Adrenal gland (tissue), 12 donors: Measurements from ENCODE around the gene ANKS1A. TPM values are rescaled to one million over a fixed set of nuclear protein-coding genes. Genes with fewer than 3 reads are reported as not detected.
"Not testable (repeated sequence)": the region's sequence is repeated elsewhere in the genome, so short reads cannot be mapped to it uniquely, and the experiment has no call there.

Experiments used
- DNase-seq, 7 donors: peaks; one replicate each; pipeline ENCODE4 v3.0.0-alpha.2; 2019 to 2020
- H3K27ac ChIP-seq, 5 donors: fragments of 200-600 bp; sonication (generic) in 4 of 5; 1 replicate in 3 of 5; 2 replicates in 2 of 5; pipeline versions ENCODE4 v1.5.1 to v1.8.0; 2016 to 2020; ENCODE audit warnings: mild to moderate bottlenecking in 1 of 5
- H3K27me3 ChIP-seq: fragments of 200-600 bp; 2 replicates; pipeline ENCODE4 v1.8.0; 2021
- H3K36me3 ChIP-seq, 2 donors: fragments of 200-600 bp; replicated peaks in 1 of 2; 1 replicate in 1 of 2; 2 replicates in 1 of 2; pipeline versions ENCODE4 v1.5.1 to v1.8.0; 2018 to 2022
- H3K4me1 ChIP-seq, 2 donors: fragments of 200-600 bp; replicated peaks in 1 of 2; 1 replicate in 1 of 2; 2 replicates in 1 of 2; pipeline versions ENCODE4 v1.5.1 to v1.8.0; 2018 to 2021
- H3K4me3 ChIP-seq, 4 donors: fragments of 200-600 bp; sonication (generic) in 3 of 4; one replicate each; pipeline ENCODE4 v1.5.1; 2016 to 2018
- H3K9me3 ChIP-seq, 3 donors: fragments of 200-600 bp; sonication (generic) in 1 of 3; replicated peaks in 1 of 3; 1 replicate in 2 of 3; 2 replicates in 1 of 3; pipeline versions ENCODE4 v1.5.1 to v1.8.0; 2016 to 2021
- CTCF ChIP-seq, 6 experiments: fragments of 450-650 bp in 4 of 6; fragments of 200-600 bp in 2 of 6; sonication (generic) in 1 of 6; IDR thresholded peaks; 1 replicate in 5 of 6; 2 replicates in 1 of 6; pipeline versions ENCODE4 v1.5.1 to v1.8.0; 2016 to 2021; ENCODE audit warnings: antibody characterized with exemption in 6 of 6, mild to moderate bottlenecking in 2 of 6, moderate library complexity in 1 of 6
- POLR2A ChIP-seq, 2 donors: fragments of 450-650 bp; IDR thresholded peaks; one replicate each; pipeline ENCODE4 v1.6.1; 2017; ENCODE audit warnings: antibody characterized with exemption in 2 of 2, mild to moderate bottlenecking in 2 of 2, moderate library complexity in 1 of 2
- WGBS, 4 donors: extraction: QIAGEN DNeasy Blood & Tissue Kit in 2 of 4; methylation state at CpG; one replicate each; pipeline versions ENCODE4 v1.1.5 to v1.1.7; 2013 to 2017; 5-methylcytosine and 5-hydroxymethylcytosine counted together
- intact Hi-C, 2 donors: fragments of 100-400 bp; cut with DNase I; formaldehyde crosslinking; loops; one replicate each; pipeline versions ENCODE4 v1.14.1 to v1.15.0; 2022 to 2023
- polyA plus RNA-seq, 3 donors: library from polyadenylated mRNA; stranded (reverse); fragments of 200-250 nt in 2 of 3; fragments of 350-450 nt in 1 of 3; fragmentation: Illumina TruSeq in 1 of 3; extraction: RNeasy Lipid Tissue Mini Kit (QIAGEN cat#74804) in 1 of 3; gene quantifications; one replicate each; pipeline ENCODE4 v1.2.3, GENCODE V29; 2013 to 2014
- total RNA-seq, 9 donors: library from RNA; depleted of rRNA in 4 of 9; stranded (reverse); fragments of >200 nt in 4 of 9; fragments of 120-200 nt in 1 of 9; fragmentation: NEBNext Ultra II Directional in 1 of 9; extraction: Animal tissue kit (Norgen Biotek cat#: 25700) in 1 of 9; gene quantifications; one replicate each; pipeline versions ENCODE4 v1.1.0 to v1.2.4, GENCODE V29; 2013 to 2023
- donor health status: healthy with polysubstance abuse.
- donor health status: Bipolar disorder and iron deficiency.
- donor health status: DM: yes; HTN: yes; CAD: no.
- donor health status: DM: no; HTN: no; CAD: no.
- donor health status: DM: no; HTN: no; CAD: no.
- donor health status: DM: yes; HTN: yes; CAD: no.

ANKS1A gene
- total and polyA plus RNA-seq, 12 donors, result 11.7 to 68.0 (median 42.4) TPM

- peaks cover 9% of the 10 kb centered on the region in 2 donors for H3K4me1 ChIP-seq
- H3K27me3 ChIP-seq, result no peaks in the 10 kb centered on the region
- H3K27ac ChIP-seq, result peak overlapping the region in 3 of 5 donors; percentile 34 to 45 (median 38)
- H3K4me3 ChIP-seq, result no peak overlapping the region
- intact Hi-C loops, result no loop called here
- WGBS, 4 donors, result 47 to 56% (median 54%) methylated on average over 6 to 7 of the region's 7 CpGs
- DNase-seq, result peak; percentile 54 to 84 (median 74)
- H3K9me3 ChIP-seq, result no peaks in the 10 kb centered on the region
- peaks cover 0 to 47% of the 10 kb centered on the region in 2 donors for H3K36me3 ChIP-seq
- TF ChIP-seq CTCF (IDR thresholded peaks at IDR 0.05) (no peak), POLR2A (IDR thresholded peaks at IDR 0.05) (peak in 1 of 2 donors; percentile 69)
These were observed 105.6 kb downstream of the ANKS1A start for GRCh38 chr6:34994693-34995092.

- intact Hi-C loops, H3K27me3 ChIP-seq, DNase-seq, H3K27ac ChIP-seq, H3K4me1 ChIP-seq, H3K4me3 ChIP-seq, H3K9me3 ChIP-seq: not testable (repeated sequence)
- peaks cover 0 to 35% of the 10 kb centered on the region in 2 donors for H3K36me3 ChIP-seq
- 92 to 94% (median 94%) methylated on average over 8 of the region's 8 CpGs for WGBS, 4 donors
These were observed 109.4 kb downstream of the ANKS1A start for GRCh38 chr6:34998417-34998816.

- H3K9me3 ChIP-seq, DNase-seq, H3K4me1 ChIP-seq, H3K4me3 ChIP-seq, H3K27me3 ChIP-seq, H3K27ac ChIP-seq, intact Hi-C loops: not testable (repeated sequence)
- 98 to 100% (median 99%) methylated on average over 7 of the region's 7 CpGs for WGBS, 4 donors
- H3K36me3 ChIP-seq, result peaks cover 0 to 30% of the 10 kb centered on the region in 2 donors
These were observed 110.1 kb downstream of the ANKS1A start for GRCh38 chr6:34999153-34999552.

- H3K4me1 ChIP-seq, intact Hi-C loops, H3K4me3 ChIP-seq, H3K9me3 ChIP-seq, DNase-seq, H3K27me3 ChIP-seq: not testable (repeated sequence)
- peak overlapping the region in 1 of 5 donors; percentile 6 for H3K27ac ChIP-seq
- WGBS, 4 donors, result 57 to 78% (median 70%) methylated on average over 4 of the region's 4 CpGs
- peaks cover 0 to 24% of the 10 kb centered on the region in 2 donors for H3K36me3 ChIP-seq
These were observed 110.9 kb downstream of the ANKS1A start for GRCh38 chr6:34999962-35000361.

GRCh38 chr6:35001349-35001748 is 112.3 kb downstream of the ANKS1A start:
- H3K4me3 ChIP-seq, H3K4me1 ChIP-seq, intact Hi-C loops, DNase-seq, H3K9me3 ChIP-seq, H3K27ac ChIP-seq, H3K27me3 ChIP-seq: not testable (repeated sequence)
- WGBS, 4 donors, result 89 to 95% (median 90%) methylated on average over 6 of the region's 6 CpGs
- peaks cover 0 to 15% of the 10 kb centered on the region in 2 donors for H3K36me3 ChIP-seq

- H3K4me1 ChIP-seq, H3K27me3 ChIP-seq, H3K9me3 ChIP-seq, intact Hi-C loops, H3K27ac ChIP-seq, DNase-seq, H3K4me3 ChIP-seq: not testable (repeated sequence)
- peaks cover 0 to 15% of the 10 kb centered on the region in 2 donors for H3K36me3 ChIP-seq
- WGBS, 4 donors, result 80 to 88% (median 84%) methylated on average over 12 of the region's 12 CpGs
These were observed 115.0 kb downstream of the ANKS1A start for GRCh38 chr6:35003886-35004530.

- no peak for DNase-seq
- 83 to 93% (median 91%) methylated on average over 2 of the region's 2 CpGs for WGBS, 4 donors
These were observed 118.0 kb downstream of the ANKS1A start for GRCh38 chr6:35007016-35007415.

More at GRCh38 chr6:35007016-35007415, 118.0 kb downstream of the ANKS1A start:
- no peaks in the 10 kb centered on the region for H3K9me3 ChIP-seq
- H3K4me3 ChIP-seq, result no peak overlapping the region
- H3K36me3 ChIP-seq, result peaks cover 0 to 13% of the 10 kb centered on the region in 2 donors
- intact Hi-C loops, result no loop called here
- H3K27me3 ChIP-seq, result no peaks in the 10 kb centered on the region
- peaks cover 5 to 9% of the 10 kb centered on the region in 2 donors for H3K4me1 ChIP-seq
- TF ChIP-seq CTCF (IDR thresholded peaks at IDR 0.05), result no peak
- TF ChIP-seq POLR2A (IDR thresholded peaks at IDR 0.05), result no peak
- H3K27ac ChIP-seq, result no peak overlapping the region
